Glutamatergic neuron (in vitro differentiated cells): ENCODE measurements around the gene TRIO. TPM values are rescaled to one million over a fixed set of nuclear protein-coding genes. Genes with fewer than 3 reads are reported as not detected.

Source experiments
- DNase-seq: peaks from one replicate; pipeline ENCODE4 v3.0.0; 2022
- H3K27ac Mint-ChIP-seq: one replicate; pipeline ENCODE4 v1.8.0; 2020; ENCODE audit warnings: mild to moderate bottlenecking, mixed read lengths, inconsistent platforms; ENCODE audit not compliant: unreplicated experiment
- H3K27me3 Mint-ChIP-seq: one replicate; pipeline ENCODE4 v1.8.0; 2020; ENCODE audit warnings: mild to moderate bottlenecking, moderate library complexity, mixed read lengths, inconsistent platforms; ENCODE audit not compliant: unreplicated experiment
- H3K36me3 Mint-ChIP-seq: one replicate; pipeline ENCODE4 v1.8.0; 2020; ENCODE audit warnings: mild to moderate bottlenecking, mixed read lengths, inconsistent platforms; ENCODE audit not compliant: unreplicated experiment
- H3K4me1 Mint-ChIP-seq: one replicate; pipeline ENCODE4 v1.8.0; 2020; ENCODE audit warnings: mild to moderate bottlenecking, low read depth, mixed read lengths, inconsistent platforms; ENCODE audit not compliant: unreplicated experiment
- H3K4me3 Mint-ChIP-seq: one replicate; pipeline ENCODE4 v1.8.0; 2020; ENCODE audit warnings: mild to moderate bottlenecking, mixed read lengths, inconsistent platforms; ENCODE audit not compliant: unreplicated experiment
- H3K9me3 Mint-ChIP-seq: one replicate; pipeline ENCODE4 v1.8.0; 2020; ENCODE audit warnings: mild to moderate bottlenecking, moderate library complexity, mixed read lengths, inconsistent platforms; ENCODE audit not compliant: unreplicated experiment
- CTCF ChIP-seq: fragments of 200-600 bp; sonication (generic); IDR thresholded peaks from one replicate; pipeline ENCODE4 v1.5.0; 2021; ENCODE audit not compliant: partially characterized antibody, unreplicated experiment
- total RNA-seq: library from RNA; stranded (reverse); fragmentation: NEBNext Ultra II Directional; extraction: Animal tissue kit (Norgen Biotek cat#: 25700); gene quantifications from one replicate; pipeline ENCODE4 v1.2.1, GENCODE V29; 2021; ENCODE audit not compliant: unreplicated experiment

The TRIO gene
- total RNA-seq, 1 donor from 2014 or later, result 281 TPM

GRCh38 chr5:14425559-14425958 is 282.4 kb downstream of the TRIO start:
- no peaks in the 10 kb centered on the region for H3K36me3 Mint-ChIP-seq
- DNase-seq, result no peak
- H3K27ac Mint-ChIP-seq, result no peak overlapping the region
- H3K9me3 Mint-ChIP-seq, result peaks cover 3% of the 10 kb centered on the region
- H3K4me3 Mint-ChIP-seq, result no peak overlapping the region
- peaks cover 37% of the 10 kb centered on the region for H3K4me1 Mint-ChIP-seq
- TF ChIP-seq CTCF, result no peak
- peaks cover 6% of the 10 kb centered on the region for H3K27me3 Mint-ChIP-seq

GRCh38 chr5:14426521-14426920 is 283.4 kb downstream of the TRIO start:
- H3K27me3 Mint-ChIP-seq, result peaks cover 6% of the 10 kb centered on the region
- peak overlapping the region; percentile 44 for H3K27ac Mint-ChIP-seq
- H3K4me1 Mint-ChIP-seq, result peaks cover 43% of the 10 kb centered on the region
- H3K9me3 Mint-ChIP-seq, result peaks cover 3% of the 10 kb centered on the region
- no peak overlapping the region for H3K4me3 Mint-ChIP-seq
- peaks cover 3% of the 10 kb centered on the region for H3K36me3 Mint-ChIP-seq
- no peak for TF ChIP-seq CTCF
- DNase-seq, result no peak

- no peak for DNase-seq
- H3K27ac Mint-ChIP-seq, result peak overlapping the region; percentile 60
- H3K4me1 Mint-ChIP-seq, result peaks cover 42% of the 10 kb centered on the region
- peaks cover 2% of the 10 kb centered on the region for H3K9me3 Mint-ChIP-seq
- no peak for TF ChIP-seq CTCF
- H3K27me3 Mint-ChIP-seq, result no peaks in the 10 kb centered on the region
- peaks cover 5% of the 10 kb centered on the region for H3K36me3 Mint-ChIP-seq
- no peak overlapping the region for H3K4me3 Mint-ChIP-seq
These were observed 285.4 kb downstream of the TRIO start for GRCh38 chr5:14428302-14429081.

- no peak for TF ChIP-seq CTCF
- Mint-ChIP-seq H3K9me3 (peaks cover 2% of the 10 kb centered on the region), H3K36me3 (peaks cover 5% of the 10 kb centered on the region), H3K4me3 (no peak overlapping the region), H3K4me1 (peaks cover 42% of the 10 kb centered on the region), H3K27ac (peak overlapping the region; percentile 72), H3K27me3 (no peaks in the 10 kb centered on the region)
- DNase-seq, result no peak
These were observed 286.2 kb downstream of the TRIO start for GRCh38 chr5:14429101-14430050.
